NB4 (cell line): Measurements from ENCODE around the gene XYLT1.

Source experiments
- POLR2A ChIP-seq: IDR thresholded peaks from 2 replicates; pipeline ENCODE4 v1.6.1; 2011; ENCODE audit warnings: mild to moderate bottlenecking; ENCODE audit not compliant: insufficient read length; ENCODE audit errors: extremely low read depth
- TF ChIP-seq, protein P1 (sequence below): IDR thresholded peaks from one replicate; pipeline ENCODE4 v1.5.1; 2012; ENCODE audit warnings: low read depth, low read length

DNA sequence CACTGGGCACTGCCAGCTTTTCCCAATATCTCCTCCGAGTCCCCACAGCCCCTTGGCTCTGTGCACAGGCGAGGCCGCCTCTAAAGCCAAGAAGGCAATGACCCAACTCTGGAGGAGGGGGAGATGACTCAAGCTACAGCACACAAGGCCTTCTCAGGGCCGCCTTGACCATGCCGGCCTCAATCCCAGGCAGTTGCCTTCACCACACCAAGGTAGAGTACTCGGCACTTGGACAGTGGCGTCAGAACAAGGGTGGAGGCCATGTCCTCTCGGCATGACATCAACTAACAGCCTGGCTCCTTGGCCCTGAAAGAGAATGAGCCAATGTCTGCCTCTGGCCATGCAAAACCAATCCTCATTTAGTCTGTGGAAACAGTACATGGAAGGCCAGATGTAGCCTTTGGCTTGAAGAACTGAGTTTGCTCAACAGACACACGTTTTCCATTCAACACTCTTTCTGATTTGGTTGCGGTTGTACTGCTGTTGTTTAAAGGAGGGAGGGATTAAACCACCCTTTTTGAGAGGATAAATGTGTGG is 139.6 kb downstream of the XYLT1 start:
- TF ChIP-seq, protein P1, sequence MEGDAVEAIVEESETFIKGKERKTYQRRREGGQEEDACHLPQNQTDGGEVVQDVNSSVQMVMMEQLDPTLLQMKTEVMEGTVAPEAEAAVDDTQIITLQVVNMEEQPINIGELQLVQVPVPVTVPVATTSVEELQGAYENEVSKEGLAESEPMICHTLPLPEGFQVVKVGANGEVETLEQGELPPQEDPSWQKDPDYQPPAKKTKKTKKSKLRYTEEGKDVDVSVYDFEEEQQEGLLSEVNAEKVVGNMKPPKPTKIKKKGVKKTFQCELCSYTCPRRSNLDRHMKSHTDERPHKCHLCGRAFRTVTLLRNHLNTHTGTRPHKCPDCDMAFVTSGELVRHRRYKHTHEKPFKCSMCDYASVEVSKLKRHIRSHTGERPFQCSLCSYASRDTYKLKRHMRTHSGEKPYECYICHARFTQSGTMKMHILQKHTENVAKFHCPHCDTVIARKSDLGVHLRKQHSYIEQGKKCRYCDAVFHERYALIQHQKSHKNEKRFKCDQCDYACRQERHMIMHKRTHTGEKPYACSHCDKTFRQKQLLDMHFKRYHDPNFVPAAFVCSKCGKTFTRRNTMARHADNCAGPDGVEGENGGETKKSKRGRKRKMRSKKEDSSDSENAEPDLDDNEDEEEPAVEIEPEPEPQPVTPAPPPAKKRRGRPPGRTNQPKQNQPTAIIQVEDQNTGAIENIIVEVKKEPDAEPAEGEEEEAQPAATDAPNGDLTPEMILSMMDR: no peak
- no peak for TF ChIP-seq POLR2A
